ENCODE measurements around the gene CDH4. TPM values are rescaled to one million over a fixed set of nuclear protein-coding genes. Genes with fewer than 3 reads are reported as not detected.

Gene CDH4
- total RNA-seq, 1 experiment from 2014 or later: not detected

DNA sequence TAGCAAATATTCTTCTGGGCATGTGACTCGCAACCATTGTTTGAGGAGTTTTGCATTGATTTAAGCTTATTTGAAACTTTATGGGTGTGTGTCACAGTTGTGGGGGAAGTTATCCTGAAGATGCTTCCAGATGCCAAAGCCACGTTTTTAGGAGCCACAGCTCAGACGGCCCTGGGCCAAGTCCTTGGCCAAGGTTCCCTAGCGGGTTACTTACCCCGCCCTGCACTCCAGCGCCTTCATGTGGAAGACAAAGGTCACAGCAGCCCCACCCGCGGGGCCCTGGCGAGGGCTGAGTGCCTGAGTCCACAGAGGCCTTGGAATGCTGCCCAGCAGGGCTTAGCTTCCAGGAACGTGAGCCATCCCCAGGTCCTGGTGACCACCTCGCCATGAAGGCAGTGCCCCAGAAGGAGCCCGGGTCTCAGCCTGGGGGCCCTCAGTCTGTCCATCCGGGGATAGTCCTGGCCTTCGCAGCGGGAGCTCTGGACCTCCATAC lies 308.3 kb downstream of the CDH4 start:
- no TSS peak for BruUV-seq (replicated peaks)
- no peaks in the 10 kb centered on the region for H3K36me3 ChIP-seq (ENCODE audit: low read depth)
- no peak for TF ChIP-seq EZH2 (IDR thresholded peaks at IDR 0.05; ENCODE audit: low read depth)
- TF ChIP-seq, protein P1, sequence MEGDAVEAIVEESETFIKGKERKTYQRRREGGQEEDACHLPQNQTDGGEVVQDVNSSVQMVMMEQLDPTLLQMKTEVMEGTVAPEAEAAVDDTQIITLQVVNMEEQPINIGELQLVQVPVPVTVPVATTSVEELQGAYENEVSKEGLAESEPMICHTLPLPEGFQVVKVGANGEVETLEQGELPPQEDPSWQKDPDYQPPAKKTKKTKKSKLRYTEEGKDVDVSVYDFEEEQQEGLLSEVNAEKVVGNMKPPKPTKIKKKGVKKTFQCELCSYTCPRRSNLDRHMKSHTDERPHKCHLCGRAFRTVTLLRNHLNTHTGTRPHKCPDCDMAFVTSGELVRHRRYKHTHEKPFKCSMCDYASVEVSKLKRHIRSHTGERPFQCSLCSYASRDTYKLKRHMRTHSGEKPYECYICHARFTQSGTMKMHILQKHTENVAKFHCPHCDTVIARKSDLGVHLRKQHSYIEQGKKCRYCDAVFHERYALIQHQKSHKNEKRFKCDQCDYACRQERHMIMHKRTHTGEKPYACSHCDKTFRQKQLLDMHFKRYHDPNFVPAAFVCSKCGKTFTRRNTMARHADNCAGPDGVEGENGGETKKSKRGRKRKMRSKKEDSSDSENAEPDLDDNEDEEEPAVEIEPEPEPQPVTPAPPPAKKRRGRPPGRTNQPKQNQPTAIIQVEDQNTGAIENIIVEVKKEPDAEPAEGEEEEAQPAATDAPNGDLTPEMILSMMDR (conservative IDR thresholded peaks at IDR 0.05): no peak
- H3K9me2 ChIP-seq (ENCODE audit: insufficient read depth): no peaks in the 10 kb centered on the region
- intact Hi-C loops (cut with micrococcal nuclease; ENCODE audit: unreplicated experiment): no loop called here
- H3K4me2 ChIP-seq: no peak overlapping the region
- no peak for DNase-seq
- no peak overlapping the region for H3K27ac ChIP-seq
- H3K4me1 ChIP-seq (replicated peaks; ENCODE audit: insufficient read depth): no peaks in the 10 kb centered on the region
- POLR2A ChIA-PET (ENCODE audit: unreplicated experiment): no interaction called here
- H3K4me3 ChIP-seq: no peak overlapping the region
- no peaks in the 10 kb centered on the region for H4K20me1 ChIP-seq (ENCODE audit: insufficient read depth)
- CTCF ChIA-PET: no interaction called here
- H3K79me2 ChIP-seq (ENCODE audit: low read depth): no peaks in the 10 kb centered on the region
- no peaks in the 10 kb centered on the region for H3K9me3 ChIP-seq (ENCODE audit: insufficient read depth, low read depth)
- no peak overlapping the region for H2AFZ ChIP-seq
- peaks cover 91% of the 10 kb centered on the region for H3K27me3 ChIP-seq (ENCODE audit: insufficient read depth, low read depth)
- no peaks in the 10 kb centered on the region for H3F3A ChIP-seq (ENCODE audit: insufficient read depth, low read depth)

- no peak overlapping the region for H3K4me2 ChIP-seq
- intact Hi-C loops (cut with micrococcal nuclease; ENCODE audit: unreplicated experiment): no loop called here
- H3K27ac ChIP-seq: no peak overlapping the region
- DNase-seq: no peak
- peaks cover 91% of the 10 kb centered on the region for H3K27me3 ChIP-seq (ENCODE audit: insufficient read depth, low read depth)
- H4K20me1 ChIP-seq (ENCODE audit: insufficient read depth): no peaks in the 10 kb centered on the region
- no peaks in the 10 kb centered on the region for H3F3A ChIP-seq (ENCODE audit: insufficient read depth, low read depth)
- no TSS peak for BruUV-seq (replicated peaks)
- H2AFZ ChIP-seq: no peak overlapping the region
- H3K9me3 ChIP-seq (ENCODE audit: insufficient read depth, low read depth): no peaks in the 10 kb centered on the region
- no peaks in the 10 kb centered on the region for H3K36me3 ChIP-seq (ENCODE audit: low read depth)
- TF ChIP-seq, protein P1 (conservative IDR thresholded peaks at IDR 0.05): no peak
- TF ChIP-seq EZH2 (IDR thresholded peaks at IDR 0.05; ENCODE audit: low read depth): no peak
- CTCF ChIA-PET: no interaction called here
- H3K9me2 ChIP-seq (ENCODE audit: insufficient read depth): no peaks in the 10 kb centered on the region
- no peaks in the 10 kb centered on the region for H3K4me1 ChIP-seq (replicated peaks; ENCODE audit: insufficient read depth)
- H3K79me2 ChIP-seq (ENCODE audit: low read depth): no peaks in the 10 kb centered on the region
- POLR2A ChIA-PET (ENCODE audit: unreplicated experiment): no interaction called here
- no peak overlapping the region for H3K4me3 ChIP-seq
Observed at GRCh38 chr20:61561111-61561830, 309.2 kb downstream of the CDH4 start.

GRCh38 chr20:61562491-61562890 lies 310.4 kb downstream of the CDH4 start:
- Histone ChIP-seq H3F3A (ENCODE audit: insufficient read depth, low read depth) (no peaks in the 10 kb centered on the region), H3K4me2 (no peak overlapping the region), H3K4me3 (no peak overlapping the region), H2AFZ (no peak overlapping the region), H3K9me3 (ENCODE audit: insufficient read depth, low read depth) (no peaks in the 10 kb centered on the region), H3K9me2 (ENCODE audit: insufficient read depth) (no peaks in the 10 kb centered on the region), H3K4me1 (replicated peaks; ENCODE audit: insufficient read depth) (no peaks in the 10 kb centered on the region), H3K27me3 (ENCODE audit: insufficient read depth, low read depth) (peaks cover 91% of the 10 kb centered on the region), H3K27ac (no peak overlapping the region), H3K36me3 (ENCODE audit: low read depth) (no peaks in the 10 kb centered on the region), H3K79me2 (ENCODE audit: low read depth) (no peaks in the 10 kb centered on the region), H4K20me1 (ENCODE audit: insufficient read depth) (no peaks in the 10 kb centered on the region)
- DNase-seq: no peak
- intact Hi-C loops (cut with micrococcal nuclease; ENCODE audit: unreplicated experiment): no loop called here
- CTCF ChIA-PET: no interaction called here
- TF ChIP-seq, protein P1 (conservative IDR thresholded peaks at IDR 0.05): no peak
- no peak for TF ChIP-seq EZH2 (IDR thresholded peaks at IDR 0.05; ENCODE audit: low read depth)
- BruUV-seq (replicated peaks): no TSS peak
- POLR2A ChIA-PET (ENCODE audit: unreplicated experiment): no interaction called here
